A549 (cell line): ENCODE results near the gene NGEF. TPM values are rescaled to one million over a fixed set of nuclear protein-coding genes. Genes with fewer than 3 reads are reported as not detected.

Experiments used
- ATAC-seq, 2 experiments: fragments of 200-7000 bp in 1 of 2; fragments of >200 bp in 1 of 2; cut with Nextera tagmentation in 1 of 2; cut with Tn5 transposase in 1 of 2; 3 replicates each; pipeline versions ENCODE4 v1.8.0 to v1.9.1; 2018 to 2020; ENCODE audit warnings: mild to moderate bottlenecking in 1 of 2, moderate library complexity in 1 of 2
- CTCF ChIA-PET: fragments of 300-600 bp; sonication (Branson Sonifier 250); formaldehyde crosslinking; extraction: SDS; loops from one replicate; lab custom pipeline; 2021; ENCODE audit warnings: antibody characterized with exemption, inconsistent platforms; lab: Yijun Ruan, JAX
- POLR2A ChIA-PET: fragments of 350-600 bp; formaldehyde crosslinking; extraction: SDS; loops from one replicate; lab custom pipeline; 2021; ENCODE audit warnings: antibody characterized with exemption, inconsistent platforms; lab: Yijun Ruan, JAX
- DNase-seq, 2 experiments: peaks; one replicate each; pipeline versions ENCODE4 v3.0.0 to v3.0.0-alpha.2; 2011 to 2016; ENCODE audit warnings: low read depth in 1 of 2, low spot score in 1 of 2
- FAIRE-seq: peaks from 2 replicates; lab custom pipeline; 2011; peaks lifted over from hg19 to GRCh38; lab: Jason Lieb, UNC
- H3K27ac ChIP-seq, 2 experiments: fragments of >200 bp; sonication (Bioruptor Twin); formaldehyde crosslinking; 3 replicates each; pipeline ENCODE4 v1.5.1; 2016 to 2017
- H3K4me1 ChIP-seq: fragments of >200 bp; sonication (Bioruptor Twin); formaldehyde crosslinking; 3 replicates; pipeline ENCODE4 v1.6.1; 2016
- H3K4me2 ChIP-seq: fragments of >200 bp; sonication (Bioruptor Twin); formaldehyde crosslinking; 3 replicates; pipeline ENCODE4 v1.6.1; 2016
- H3K4me3 ChIP-seq: fragments of >200 bp; sonication (Bioruptor Twin); formaldehyde crosslinking; 3 replicates; pipeline ENCODE4 v1.5.1; 2016
- H3K9me3 ChIP-seq: fragments of >200 bp; sonication (Bioruptor Twin); formaldehyde crosslinking; 3 replicates; pipeline ENCODE4 v1.6.1; 2016
- BHLHE40 ChIP-seq: IDR thresholded peaks from 2 replicates; pipeline ENCODE4 v1.6.1; 2012; ENCODE audit warnings: low read depth, low read length, inconsistent platforms
- CBX8 ChIP-seq: fragments of 200-600 bp; sonication (generic); IDR thresholded peaks from 2 replicates; pipeline ENCODE4 v1.6.1; 2016
- CEBPB ChIP-seq, 2 experiments: fragments of >200 bp in 1 of 2; sonication (Bioruptor Twin) in 1 of 2; formaldehyde crosslinking in 1 of 2; IDR thresholded peaks; 2 replicates each; pipeline ENCODE4 v1.6.1; 2012 to 2016
- E2F6 ChIP-seq: IDR thresholded peaks from 2 replicates; pipeline ENCODE4 v1.6.1; 2012; ENCODE audit warnings: low read depth, borderline replicate concordance
- EHMT2 ChIP-seq: fragments of 200-600 bp; sonication (generic); IDR thresholded peaks from 2 replicates; pipeline ENCODE4 v1.6.1; 2016; ENCODE audit warnings: antibody characterized with exemption, low read depth, mild to moderate bottlenecking, moderate library complexity
- EP300 ChIP-seq, 2 experiments: fragments of >200 bp; sonication (Bioruptor Twin); formaldehyde crosslinking; IDR thresholded peaks; 2 replicates in 1 of 2; 3 replicates in 1 of 2; pipeline ENCODE4 v1.6.1; 2016 to 2017
- ESRRA ChIP-seq: fragments of 150-350 bp; IDR thresholded peaks from 2 replicates; pipeline ENCODE4 v1.6.1; 2014; ENCODE audit warnings: mild to moderate bottlenecking, low read length, borderline replicate concordance
- FOSB ChIP-seq: fragments of 250-450 bp; sonication (Bioruptor Pico); IDR thresholded peaks from 2 replicates; pipeline ENCODE4 v1.5.0; 2020; ENCODE audit warnings: mild to moderate bottlenecking, moderate library complexity
- HDAC2 ChIP-seq: fragments of 200-600 bp; sonication (generic); IDR thresholded peaks from 2 replicates; pipeline ENCODE4 v1.6.1; 2016
- HES2 ChIP-seq: fragments of >200 bp; sonication (Bioruptor Twin); formaldehyde crosslinking; IDR thresholded peaks from 2 replicates; pipeline ENCODE4 v1.6.1; 2016
- HOXB13 ChIP-seq: fragments of 250-450 bp; sonication (Bioruptor Pico); IDR thresholded peaks from 2 replicates; pipeline ENCODE4 v1.5.0; 2020; ENCODE audit warnings: low read depth, mild to moderate bottlenecking, moderate library complexity
- HOXB5 ChIP-seq: fragments of 250-450 bp; sonication (Bioruptor Pico); IDR thresholded peaks from 2 replicates; pipeline ENCODE4 v1.5.0; 2020; ENCODE audit warnings: mild to moderate bottlenecking, moderate library complexity
- JUNB ChIP-seq: fragments of >200 bp; sonication (Bioruptor Twin); formaldehyde crosslinking; IDR thresholded peaks from 2 replicates; pipeline ENCODE4 v1.6.1; 2016
- KDM5A ChIP-seq: fragments of 200-600 bp; sonication (generic); IDR thresholded peaks from 2 replicates; pipeline ENCODE4 v1.6.1; 2016; ENCODE audit warnings: antibody characterized with exemption, mild to moderate bottlenecking
- MAFK ChIP-seq: fragments of 450-650 bp; IDR thresholded peaks from 2 replicates; pipeline ENCODE4 v1.6.1; 2014; ENCODE audit not compliant: partially characterized antibody
- NFE2L2 ChIP-seq: fragments of 150-350 bp; conservative IDR thresholded peaks from 2 replicates; pipeline ENCODE4 v1.6.1; 2014; ENCODE audit warnings: low read length
- PHF8 ChIP-seq: fragments of 200-600 bp; sonication (generic); IDR thresholded peaks from 2 replicates; pipeline ENCODE4 v1.6.1; 2016; ENCODE audit warnings: low read depth, mild to moderate bottlenecking, antibody characterized with exemption, moderate library complexity, borderline replicate concordance
- REST ChIP-seq: fragments of 200-600 bp; sonication (generic); IDR thresholded peaks from 2 replicates; pipeline ENCODE4 v1.6.1; 2016; ENCODE audit warnings: antibody characterized with exemption, mild to moderate bottlenecking, moderate library complexity
- RNF2 ChIP-seq: fragments of 200-600 bp; sonication (generic); IDR thresholded peaks from 2 replicates; pipeline ENCODE4 v1.6.1; 2016; ENCODE audit warnings: low read depth, mild to moderate bottlenecking, antibody characterized with exemption, moderate library complexity, borderline replicate concordance
- SMC3 ChIP-seq: fragments of >200 bp; sonication (Bioruptor Twin); formaldehyde crosslinking; IDR thresholded peaks from 3 replicates; pipeline ENCODE4 v1.6.1; 2018; ENCODE audit warnings: inconsistent platforms
- TP53 ChIP-seq: fragments of 250-450 bp; sonication (Bioruptor Pico); IDR thresholded peaks from 2 replicates; pipeline ENCODE4 v1.5.0; 2021; ENCODE audit warnings: mild to moderate bottlenecking, moderate library complexity
- ZC3H11A ChIP-seq: fragments of 450-650 bp; IDR thresholded peaks from 2 replicates; pipeline ENCODE4 v1.6.1; 2014; ENCODE audit warnings: antibody characterized with exemption, mild to moderate bottlenecking
- WGBS: methylation state at CpG from one replicate; pipeline ENCODE4 v1.1.6; 2017; ENCODE audit errors: missing lambda C conversion rate; 5-methylcytosine and 5-hydroxymethylcytosine counted together
- polyA plus RNA-seq, 4 experiments: library from polyadenylated mRNA; depleted of rRNA in 3 of 4; stranded (reverse); fragments of >200 nt; fragmentation: RNase III in 1 of 4; extraction: RNeasy Plus Mini Kit Qiagen cat#74134 plus additional on column Dnase treatment in 1 of 4; gene quantifications; 2 replicates in 3 of 4; 3 replicates in 1 of 4; pipeline ENCODE4 v1.2.3, GENCODE V29; 2011 to 2017

NGEF gene
- polyA plus RNA-seq, 2 of the 4 experiments (the other 2 are of a cell fraction), result 8.1 to 9.7 TPM

GRCh38 chr2:233010569-233011267 is 2.3 kb downstream of the NGEF start:
- TF ChIP-seq KDM5A (no peak), FOSB (no peak), RNF2 (no peak), SMC3 (no peak), REST (no peak), ZC3H11A (no peak), HES2 (no peak), ESRRA (no peak), HDAC2 (no peak), EP300 (IDR thresholded peaks at IDR 0.05) (no peak), E2F6 (no peak)
- H3K4me2 ChIP-seq, result no peak overlapping the region
- FAIRE-seq (no peak), DNase-seq (no peak), ATAC-seq (no peak)
- WGBS, result 88% methylated on average over 8 of the region's 9 CpGs
- POLR2A ChIA-PET, result no interaction called here
- H3K27ac ChIP-seq, result peak overlapping the region in 1 of 2 experiments; percentile 44; a peak in 3 of 6 replicates
- H3K9me3 ChIP-seq, result no peaks in the 10 kb centered on the region
- H3K4me3 ChIP-seq, result no peak overlapping the region
- CTCF ChIA-PET, result interaction anchor here (0.7 kb wide), 1 partner anchor 45 kb away, joined by 4 read pairs; no protein-coding TSS in a partner anchor
- peaks cover 25% of the 10 kb centered on the region for H3K4me1 ChIP-seq

GRCh38 chr2:233009661-233010060 is 3.4 kb downstream of the NGEF start:
- Histone ChIP-seq H3K27ac (no peak overlapping the region), H3K4me3 (no peak overlapping the region), H3K9me3 (no peaks in the 10 kb centered on the region), H3K4me1 (peaks cover 25% of the 10 kb centered on the region), H3K4me2 (no peak overlapping the region)
- ATAC-seq (no peak), FAIRE-seq (no peak), DNase-seq (no peak)
- ChIA-PET POLR2A (no interaction called here), CTCF (interaction anchor here (0.7 kb wide), 1 partner anchor 44 kb away, joined by 4 read pairs; no protein-coding TSS in a partner anchor)
- 78% methylated on average over 3 of the region's 3 CpGs for WGBS
- no peak for TF ChIP-seq MAFK
- TF ChIP-seq HOXB13, result no peak
- no peak for TF ChIP-seq EHMT2
- no peak for TF ChIP-seq CEBPB (IDR thresholded peaks at IDR 0.05)
- TF ChIP-seq PHF8, result no peak
- TF ChIP-seq FOSB, result no peak
- no peak for TF ChIP-seq BHLHE40
- TF ChIP-seq NFE2L2, result no peak
- TF ChIP-seq ESRRA, result no peak
- no peak for TF ChIP-seq CBX8
- no peak for TF ChIP-seq JUNB
- TF ChIP-seq HOXB5, result no peak
- TF ChIP-seq TP53 (CRISPR knock-in tag), result no peak
- TF ChIP-seq E2F6, result no peak
